T-helper 2 cell treated with Interferon-gamma antibody and Interleukin-4, amounts not matched to agents 5 μg/mL and 100 μg/mL, for 36 hours (primary cell): ENCODE measurements around the gene COX7B.
"Not testable (repeated sequence)": the region's sequence is repeated elsewhere in the genome, so short reads cannot be mapped to it uniquely, and the experiment has no call there.

ENCODE experiments used
- DNase-seq: peaks from one replicate; pipeline ENCODE4 v3.0.0; 2021; ENCODE audit warnings: low spot score
- H3K27ac Mint-ChIP-seq: one replicate; pipeline ENCODE4 v1.8.0; 2021; ENCODE audit warnings: mild to moderate bottlenecking, mixed read lengths
- H3K27me3 Mint-ChIP-seq: one replicate; pipeline ENCODE4 v1.8.0; 2021; ENCODE audit warnings: low read depth, mixed read lengths
- H3K36me3 Mint-ChIP-seq: one replicate; pipeline ENCODE4 v1.8.0; 2021; ENCODE audit warnings: low read depth, mixed read lengths
- H3K4me1 Mint-ChIP-seq: one replicate; pipeline ENCODE4 v1.8.0; 2021; ENCODE audit warnings: low read depth, mixed read lengths
- H3K4me3 Mint-ChIP-seq: one replicate; pipeline ENCODE4 v1.8.0; 2022; ENCODE audit warnings: mild to moderate bottlenecking, moderate library complexity, mixed read lengths
- H3K9me3 Mint-ChIP-seq: one replicate; pipeline ENCODE4 v1.8.0; 2021; ENCODE audit warnings: mixed read lengths

Gene COX7B

GRCh38 chrX:77899081-77899828 is at the start of gene COX7B:
TSS of gene COX7B (plus strand) at chrX:77899468. CDS start at chrX:77899554, 86 bp downstream.
- no peaks in the 10 kb centered on the region for H3K9me3 Mint-ChIP-seq
- peak within 1 kb of the TSS; percentile 93 for H3K4me3 Mint-ChIP-seq
- DNase-seq: peak; percentile 70
- H3K27me3 Mint-ChIP-seq: no peaks in the 10 kb centered on the region
- peaks cover 24% of the 10 kb centered on the region for H3K36me3 Mint-ChIP-seq
- peak within 1 kb of the TSS; percentile 96 for H3K27ac Mint-ChIP-seq
- peaks cover 9% of the 10 kb centered on the region for H3K4me1 Mint-ChIP-seq

GRCh38 chrX:77875372-77875771 is 23.9 kb upstream of the COX7B start:
- no peaks in the 10 kb centered on the region for H3K27me3 Mint-ChIP-seq
- H3K4me3 Mint-ChIP-seq: no peak overlapping the region
- no peaks in the 10 kb centered on the region for H3K9me3 Mint-ChIP-seq
- DNase-seq: no peak
- H3K4me1 Mint-ChIP-seq: peaks cover 2% of the 10 kb centered on the region
- peaks cover 20% of the 10 kb centered on the region for H3K36me3 Mint-ChIP-seq
- H3K27ac Mint-ChIP-seq: no peak overlapping the region

- H3K9me3 Mint-ChIP-seq, H3K27me3 Mint-ChIP-seq, H3K27ac Mint-ChIP-seq, H3K4me1 Mint-ChIP-seq, DNase-seq, H3K4me3 Mint-ChIP-seq: not testable (repeated sequence)
- peaks cover 16% of the 10 kb centered on the region for H3K36me3 Mint-ChIP-seq
These were observed 17.9 kb upstream of the COX7B start for GRCh38 chrX:77881418-77881817.

- H3K9me3 Mint-ChIP-seq: no peaks in the 10 kb centered on the region
- DNase-seq: no peak
- H3K4me1 Mint-ChIP-seq: peaks cover 12% of the 10 kb centered on the region
- peak overlapping the region; percentile 100 for H3K4me3 Mint-ChIP-seq
- peaks cover 19% of the 10 kb centered on the region for H3K36me3 Mint-ChIP-seq
- H3K27ac Mint-ChIP-seq: peak overlapping the region; percentile 28
- no peaks in the 10 kb centered on the region for H3K27me3 Mint-ChIP-seq
These were observed 6.4 kb upstream of the COX7B start for GRCh38 chrX:77892887-77893286.

- Mint-ChIP-seq H3K36me3 (peaks cover 18% of the 10 kb centered on the region), H3K27me3 (no peaks in the 10 kb centered on the region), H3K4me3 (peak overlapping the region; percentile 100), H3K9me3 (no peaks in the 10 kb centered on the region), H3K27ac (no peak overlapping the region), H3K4me1 (peaks cover 12% of the 10 kb centered on the region)
- DNase-seq: no peak
These were observed 5.6 kb upstream of the COX7B start for GRCh38 chrX:77893713-77894112.

GRCh38 chrX:77894921-77895886 is 4.1 kb upstream of the COX7B start, which contains the start of gene MAGT1:
TSS of gene MAGT1 (minus strand) at chrX:77895435. CDS start at chrX:77895410, 25 bp downstream.
- no peaks in the 10 kb centered on the region for H3K9me3 Mint-ChIP-seq
- peak within 1 kb of the TSS; percentile 100 for H3K4me3 Mint-ChIP-seq
- H3K27ac Mint-ChIP-seq: peak within 1 kb of the TSS; percentile 100
- peaks cover 12% of the 10 kb centered on the region for H3K4me1 Mint-ChIP-seq
- DNase-seq: peak; percentile 90
- H3K36me3 Mint-ChIP-seq: peaks cover 13% of the 10 kb centered on the region
- H3K27me3 Mint-ChIP-seq: no peaks in the 10 kb centered on the region

- Mint-ChIP-seq H3K4me1 (peaks cover 9% of the 10 kb centered on the region), H3K27ac (peak overlapping the region; percentile 65), H3K9me3 (no peaks in the 10 kb centered on the region), H3K4me3 (peak overlapping the region; percentile 93), H3K36me3 (peaks cover 25% of the 10 kb centered on the region), H3K27me3 (no peaks in the 10 kb centered on the region)
- no peak for DNase-seq
These were observed 1.4 kb downstream of the COX7B start for GRCh38 chrX:77900688-77901087.

GRCh38 chrX:77901506-77901905 is 2.2 kb downstream of the COX7B start:
- Mint-ChIP-seq H3K4me3 (peak overlapping the region; percentile 93), H3K27me3 (no peaks in the 10 kb centered on the region), H3K36me3 (peaks cover 25% of the 10 kb centered on the region), H3K27ac (no peak overlapping the region), H3K4me1 (peaks cover 9% of the 10 kb centered on the region), H3K9me3 (no peaks in the 10 kb centered on the region)
- no peak for DNase-seq

GRCh38 chrX:77910108-77910840 is 11.0 kb downstream of the COX7B start, which contains the start of gene ATP7A:
TSS of gene ATP7A (plus strand) at chrX:77910693. CDS start at chrX:77971642, 60,949 bp downstream.
- H3K4me1 Mint-ChIP-seq: peaks cover 11% of the 10 kb centered on the region
- no peaks in the 10 kb centered on the region for H3K9me3 Mint-ChIP-seq
- H3K27ac Mint-ChIP-seq: peak within 1 kb of the TSS; percentile 99
- H3K4me3 Mint-ChIP-seq: peak within 1 kb of the TSS; percentile 100
- peak; percentile 87 for DNase-seq
- peaks cover 6% of the 10 kb centered on the region for H3K36me3 Mint-ChIP-seq
- H3K27me3 Mint-ChIP-seq: no peaks in the 10 kb centered on the region

- peaks cover 3% of the 10 kb centered on the region for H3K9me3 Mint-ChIP-seq
- H3K4me3 Mint-ChIP-seq: peak overlapping the region; percentile 56
- no peaks in the 10 kb centered on the region for H3K27me3 Mint-ChIP-seq
- DNase-seq: no peak
- H3K27ac Mint-ChIP-seq: peak overlapping the region; percentile 79
- H3K36me3 Mint-ChIP-seq: peaks cover 3% of the 10 kb centered on the region
- H3K4me1 Mint-ChIP-seq: peaks cover 19% of the 10 kb centered on the region
These were observed 18.1 kb downstream of the COX7B start for GRCh38 chrX:77917294-77917933.

GRCh38 chrX:77918568-77918967 is 19.3 kb downstream of the COX7B start:
- no peak overlapping the region for H3K27ac Mint-ChIP-seq
- H3K4me1 Mint-ChIP-seq: peaks cover 15% of the 10 kb centered on the region
- no peaks in the 10 kb centered on the region for H3K27me3 Mint-ChIP-seq
- peaks cover 3% of the 10 kb centered on the region for H3K9me3 Mint-ChIP-seq
- no peak for DNase-seq
- H3K4me3 Mint-ChIP-seq: peak overlapping the region; percentile 12
- peaks cover 3% of the 10 kb centered on the region for H3K36me3 Mint-ChIP-seq

- H3K4me1 Mint-ChIP-seq: peaks cover 15% of the 10 kb centered on the region
- H3K27me3 Mint-ChIP-seq, H3K36me3 Mint-ChIP-seq, H3K9me3 Mint-ChIP-seq, H3K27ac Mint-ChIP-seq, DNase-seq, H3K4me3 Mint-ChIP-seq: not testable (repeated sequence)
These were observed 20.1 kb downstream of the COX7B start for GRCh38 chrX:77919370-77919769.

GRCh38 chrX:77922787-77923186 is 23.5 kb downstream of the COX7B start:
- Mint-ChIP-seq H3K4me1 (peaks cover 4% of the 10 kb centered on the region), H3K4me3 (no peak overlapping the region), H3K36me3 (peaks cover 2% of the 10 kb centered on the region), H3K27ac (no peak overlapping the region), H3K27me3 (no peaks in the 10 kb centered on the region), H3K9me3 (peaks cover 3% of the 10 kb centered on the region)
- no peak for DNase-seq
